ENCODE data around the gene GLRX5. TPM values are rescaled to one million over a fixed set of nuclear protein-coding genes. Genes with fewer than 3 reads are reported as not detected.

The GLRX5 gene
- total RNA-seq, 3 donors from 2014 or later, result 43.9 to 45.8 (median 45.4) TPM

DNA sequence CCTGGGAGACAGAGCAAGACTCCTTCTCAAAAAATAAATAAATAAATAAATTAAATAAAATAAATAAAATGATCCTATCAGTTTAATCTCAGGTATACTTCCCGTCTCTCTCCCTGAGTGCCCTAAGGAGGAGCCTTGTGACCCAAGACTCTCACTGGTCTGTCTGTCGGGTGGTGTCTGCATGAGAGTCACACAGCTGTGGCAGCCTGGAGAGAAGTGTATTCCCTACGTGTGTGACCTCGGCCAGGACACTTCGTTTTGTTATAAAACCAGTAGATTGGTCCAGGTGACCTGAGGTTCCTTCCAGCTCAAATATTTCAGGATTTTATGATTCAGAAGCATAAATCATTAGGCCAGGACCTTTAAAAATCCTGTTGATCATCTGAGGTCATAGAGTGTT lies 23.2 kb upstream of the GLRX5 start:
- DNase-seq, result no peak

DNA sequence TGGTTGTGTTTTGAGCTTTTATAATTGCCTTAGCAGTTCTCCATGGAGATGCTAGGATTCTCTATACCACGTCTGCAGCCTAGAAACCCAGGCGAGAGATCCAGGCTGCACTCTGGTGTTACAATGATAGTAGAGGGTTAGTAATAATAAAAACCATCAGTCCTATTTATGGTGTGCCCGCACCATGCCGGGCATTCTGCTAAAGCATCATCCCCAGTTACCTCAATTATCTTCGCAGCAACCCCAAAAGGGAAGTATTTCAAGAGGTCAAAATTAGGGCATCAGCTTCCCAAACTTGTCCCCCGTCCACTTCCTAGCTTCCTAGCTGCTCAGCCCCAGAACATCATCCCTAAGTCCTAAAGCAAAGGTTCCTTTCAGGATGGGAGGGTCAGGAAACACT lies 21.6 kb upstream of the GLRX5 start:
- no peak for DNase-seq
- H3K4me1 ChIP-seq (ENCODE audit: low read depth), result peaks cover 24% of the 10 kb centered on the region

More for the DNA sequence above, 23.2 kb upstream of the GLRX5 start:
- H3K36me3 ChIP-seq (ENCODE audit: low read depth), result no peaks in the 10 kb centered on the region
- H3K4me1 ChIP-seq (ENCODE audit: low read depth), result peaks cover 12% of the 10 kb centered on the region
- no peak overlapping the region for H3K4me3 ChIP-seq
- no peak for ATAC-seq
- H3K9me3 ChIP-seq, result no peaks in the 10 kb centered on the region
- intact Hi-C loops (cut with DNase I, micrococcal nuclease), result no loop called here
- TF ChIP-seq, protein P1, sequence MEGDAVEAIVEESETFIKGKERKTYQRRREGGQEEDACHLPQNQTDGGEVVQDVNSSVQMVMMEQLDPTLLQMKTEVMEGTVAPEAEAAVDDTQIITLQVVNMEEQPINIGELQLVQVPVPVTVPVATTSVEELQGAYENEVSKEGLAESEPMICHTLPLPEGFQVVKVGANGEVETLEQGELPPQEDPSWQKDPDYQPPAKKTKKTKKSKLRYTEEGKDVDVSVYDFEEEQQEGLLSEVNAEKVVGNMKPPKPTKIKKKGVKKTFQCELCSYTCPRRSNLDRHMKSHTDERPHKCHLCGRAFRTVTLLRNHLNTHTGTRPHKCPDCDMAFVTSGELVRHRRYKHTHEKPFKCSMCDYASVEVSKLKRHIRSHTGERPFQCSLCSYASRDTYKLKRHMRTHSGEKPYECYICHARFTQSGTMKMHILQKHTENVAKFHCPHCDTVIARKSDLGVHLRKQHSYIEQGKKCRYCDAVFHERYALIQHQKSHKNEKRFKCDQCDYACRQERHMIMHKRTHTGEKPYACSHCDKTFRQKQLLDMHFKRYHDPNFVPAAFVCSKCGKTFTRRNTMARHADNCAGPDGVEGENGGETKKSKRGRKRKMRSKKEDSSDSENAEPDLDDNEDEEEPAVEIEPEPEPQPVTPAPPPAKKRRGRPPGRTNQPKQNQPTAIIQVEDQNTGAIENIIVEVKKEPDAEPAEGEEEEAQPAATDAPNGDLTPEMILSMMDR (IDR thresholded peaks at IDR 0.05), result no peak

DNA sequence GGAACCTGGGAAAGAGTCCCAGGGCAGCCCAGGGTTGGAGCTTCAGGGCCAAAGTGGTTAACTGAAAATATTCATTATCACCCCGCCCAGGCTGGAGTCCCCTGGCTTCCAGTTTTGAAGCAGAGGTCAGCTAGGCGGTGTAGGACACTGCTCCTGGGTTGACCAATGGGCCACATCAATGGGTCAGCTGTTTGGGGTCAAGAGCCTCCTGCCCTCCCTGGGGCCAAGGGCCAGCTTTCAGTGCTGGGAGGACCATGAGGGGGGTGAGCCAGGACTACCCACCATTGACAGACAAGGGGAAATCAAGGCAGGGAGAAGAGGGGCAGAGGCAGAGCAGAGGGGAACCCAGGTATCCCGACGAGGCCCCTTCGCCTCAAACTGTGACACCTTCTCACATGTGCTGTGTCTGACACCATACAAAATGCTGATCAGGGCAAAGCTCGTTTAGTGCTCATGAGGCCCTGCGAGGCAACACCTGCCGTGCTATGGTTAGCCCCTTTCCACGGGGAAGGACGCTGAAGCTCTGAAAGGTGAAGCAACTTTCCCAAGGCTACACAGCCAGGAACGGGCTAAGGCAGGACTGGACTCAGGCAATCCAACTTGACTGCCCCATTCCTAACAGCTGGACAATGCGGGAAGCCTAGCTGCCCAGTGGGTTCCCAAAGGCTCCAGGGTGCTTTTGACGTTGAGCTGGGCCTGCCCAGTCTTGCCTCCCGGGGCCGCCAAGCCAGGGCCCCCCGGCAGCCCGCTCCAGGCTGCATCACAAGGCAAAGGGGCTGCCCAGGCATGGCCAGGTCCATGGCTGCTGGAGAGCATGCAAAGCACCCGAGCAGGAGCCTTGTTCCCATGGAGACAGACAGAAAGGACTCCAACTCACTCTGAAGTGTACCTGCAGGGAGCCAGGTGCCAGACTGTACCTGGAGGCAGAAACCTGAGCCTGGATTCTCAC lies 20.4 kb upstream of the GLRX5 start:
- peak in 1 of 3 donors; percentile 25 for DNase-seq
- TF ChIP-seq, protein P1 (IDR thresholded peaks at IDR 0.05), result no peak

More for the DNA sequence above, 21.6 kb upstream of the GLRX5 start:
- no peak for ATAC-seq
- Histone ChIP-seq H3K9me3 (no peaks in the 10 kb centered on the region), H3K36me3 (ENCODE audit: low read depth) (no peaks in the 10 kb centered on the region), H3K4me3 (no peak overlapping the region)
- intact Hi-C loops (cut with DNase I, micrococcal nuclease), result no loop called here
- TF ChIP-seq, protein P1 (IDR thresholded peaks at IDR 0.05), result no peak

DNA sequence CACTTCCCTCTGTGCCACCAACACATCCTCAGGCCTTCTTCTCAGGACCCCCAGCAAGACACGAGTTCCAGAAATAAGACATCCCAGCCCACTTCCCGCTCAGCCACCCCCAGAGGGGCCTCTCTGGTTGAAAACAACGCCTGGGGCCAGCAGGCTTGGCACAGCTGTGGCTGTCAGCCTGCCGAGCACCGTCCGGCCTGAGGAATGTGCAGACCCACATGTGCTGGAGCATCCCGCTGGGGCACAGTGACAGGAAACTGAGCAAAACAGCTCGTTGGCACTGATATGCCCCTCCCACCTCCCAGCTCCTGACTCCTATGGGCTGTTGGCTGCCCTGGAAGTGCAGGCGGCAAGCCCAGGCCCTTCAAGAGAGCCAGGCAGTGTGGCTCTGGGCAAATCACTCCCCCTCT lies 19.8 kb upstream of the GLRX5 start:
- Histone ChIP-seq H3K9me3 (no peaks in the 10 kb centered on the region), H3K36me3 (ENCODE audit: low read depth) (no peaks in the 10 kb centered on the region), H3K4me1 (ENCODE audit: low read depth) (peaks cover 30% of the 10 kb centered on the region), H3K4me3 (no peak overlapping the region)
- TF ChIP-seq, protein P1 (IDR thresholded peaks at IDR 0.05), result no peak
- ATAC-seq, result no peak
- intact Hi-C loops (cut with DNase I, micrococcal nuclease), result no loop called here
- DNase-seq, result peak in 2 of 3 donors; percentile 58 to 74

More for the DNA sequence above, 20.4 kb upstream of the GLRX5 start:
- intact Hi-C loops (cut with DNase I, micrococcal nuclease), result no loop called here
- Histone ChIP-seq H3K4me1 (ENCODE audit: low read depth) (peaks cover 27% of the 10 kb centered on the region), H3K36me3 (ENCODE audit: low read depth) (no peaks in the 10 kb centered on the region), H3K4me3 (no peak overlapping the region), H3K9me3 (no peaks in the 10 kb centered on the region)
- ATAC-seq, result no peak

DNA sequence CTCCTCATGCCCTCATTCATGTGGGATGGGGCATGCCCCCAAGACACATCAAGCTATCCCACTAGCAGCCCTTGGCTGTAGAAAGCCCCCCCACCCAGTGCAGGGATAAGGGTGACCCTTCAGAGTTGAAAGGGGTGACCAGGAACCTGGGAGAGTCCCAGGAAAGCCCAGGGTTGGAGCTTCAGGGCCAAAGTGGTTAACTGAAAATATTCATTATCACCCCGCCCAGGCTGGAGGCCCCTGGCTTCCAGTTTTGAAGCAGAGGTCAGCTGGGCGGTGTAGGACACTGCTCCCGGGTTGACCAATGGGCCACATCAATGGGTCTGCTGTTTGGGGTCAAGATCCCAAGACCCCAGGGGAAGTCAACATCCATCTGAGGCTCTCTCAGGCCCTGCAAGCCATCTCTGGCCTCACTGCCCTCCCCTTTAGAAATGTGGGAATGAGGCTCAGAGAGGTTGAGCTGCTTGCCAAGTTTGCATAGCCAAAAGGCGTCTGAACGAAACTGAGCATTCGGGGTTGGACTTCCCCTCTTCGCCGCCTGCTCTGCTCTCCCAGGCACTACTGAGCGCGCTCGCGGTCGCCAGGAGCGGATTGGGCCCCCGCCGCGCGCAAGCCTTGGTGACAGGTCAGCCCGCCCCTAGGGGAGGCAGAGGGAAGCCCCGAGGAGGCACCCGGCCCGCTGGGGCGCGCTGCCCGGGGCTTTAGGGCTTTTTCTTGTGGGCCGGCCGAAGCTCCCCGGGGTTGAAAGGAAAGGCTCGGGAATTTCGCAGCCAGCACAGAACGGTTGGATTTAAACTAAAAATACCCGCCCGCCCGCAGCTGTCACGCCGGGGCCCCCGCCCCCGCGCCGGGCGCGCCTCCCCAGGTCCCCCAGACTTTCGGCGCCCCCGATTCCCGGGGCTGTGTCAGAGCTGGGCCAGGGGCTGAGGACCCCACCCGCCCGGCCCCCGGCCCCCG lies 19.0 kb upstream of the GLRX5 start:
- ATAC-seq (peak; percentile 79), DNase-seq (peak; percentile 75 to 90 (median 84))
- intact Hi-C loops (cut with DNase I, micrococcal nuclease), result no loop called here
- Histone ChIP-seq H3K4me3 (peak overlapping the region; percentile 50), H3K9me3 (no peaks in the 10 kb centered on the region), H3K4me1 (ENCODE audit: low read depth) (peaks cover 34% of the 10 kb centered on the region), H3K36me3 (ENCODE audit: low read depth) (no peaks in the 10 kb centered on the region)
- TF ChIP-seq, protein P1 (IDR thresholded peaks at IDR 0.05), result no peak
